SK-N-SH treated with all-trans-retinoic acid at 6 μM for 48 hours (cell line): Measurements from ENCODE around the gene PUSL1.

Experiments used
- ATAC-seq: fragments of 200-7000 bp; cut with Tn5 transposase; 3 replicates; pipeline ENCODE4 v1.9.1; 2020; ENCODE audit warnings: mild to moderate bottlenecking, moderate library complexity
- ARNTL ChIP-seq: fragments of 450-650 bp; formaldehyde crosslinking; IDR thresholded peaks from 2 replicates; pipeline ENCODE4 v1.5.0; 2020; ENCODE audit warnings: low read depth, mild to moderate bottlenecking, moderate library complexity, borderline replicate concordance
- BACH2 ChIP-seq: fragments of 250-450 bp; sonication (Bioruptor Pico); IDR thresholded peaks from 2 replicates; pipeline ENCODE4 v1.9.0; 2021; ENCODE audit warnings: mild to moderate bottlenecking, borderline replicate concordance
- CSDC2 ChIP-seq: fragments of 250-450 bp; sonication (Bioruptor Pico); IDR thresholded peaks from 2 replicates; pipeline ENCODE4 v1.5.0; 2020; ENCODE audit warnings: mild to moderate bottlenecking, moderate library complexity
- CSRNP3 ChIP-seq: fragments of 250-450 bp; sonication (Bioruptor Pico); IDR thresholded peaks from 2 replicates; pipeline ENCODE4 v1.5.1; 2021; ENCODE audit warnings: mild to moderate bottlenecking, moderate library complexity
- ESRRG ChIP-seq: fragments of 250-450 bp; sonication (Bioruptor Pico); IDR thresholded peaks from 2 replicates; pipeline ENCODE4 v1.6.1; 2021; ENCODE audit warnings: mild to moderate bottlenecking
- GLIS3 ChIP-seq: fragments of 250-450 bp; sonication (Bioruptor Pico); IDR thresholded peaks from 2 replicates; pipeline ENCODE4 v1.5.0; 2020; ENCODE audit warnings: mild to moderate bottlenecking, moderate library complexity
- ISL1 ChIP-seq: fragments of 250-450 bp; sonication (Bioruptor Pico); IDR thresholded peaks from 2 replicates; pipeline ENCODE4 v2.1.2; 2022; ENCODE audit warnings: mild to moderate bottlenecking, moderate library complexity
- OSR1 ChIP-seq: fragments of 250-450 bp; sonication (Bioruptor Pico); IDR thresholded peaks from 2 replicates; pipeline ENCODE4 v1.8.0; 2022; ENCODE audit warnings: moderate library complexity, mild to moderate bottlenecking, inconsistent platforms
- RARB ChIP-seq: fragments of 250-450 bp; sonication (Bioruptor Pico); IDR thresholded peaks from 2 replicates; pipeline ENCODE4 v1.8.0; 2021; ENCODE audit warnings: mild to moderate bottlenecking, moderate library complexity
- TCF4 ChIP-seq: fragments of 250-450 bp; sonication (Bioruptor Pico); IDR thresholded peaks from 2 replicates; pipeline ENCODE4 v1.8.0; 2021; ENCODE audit warnings: mild to moderate bottlenecking, moderate library complexity, borderline replicate concordance
- TOX ChIP-seq: fragments of 250-450 bp; sonication (Bioruptor Pico); IDR thresholded peaks from 2 replicates; pipeline ENCODE4 v1.8.0; 2021; ENCODE audit warnings: mild to moderate bottlenecking, moderate library complexity, borderline replicate concordance
- TSHZ2 ChIP-seq: fragments of 250-450 bp; sonication (Bioruptor Pico); IDR thresholded peaks from 2 replicates; pipeline ENCODE4 v1.5.0; 2020; ENCODE audit warnings: mild to moderate bottlenecking, moderate library complexity
- ZC3H10 ChIP-seq: fragments of 250-450 bp; sonication (Bioruptor Pico); IDR thresholded peaks from 2 replicates; pipeline ENCODE4 v1.5.1; 2021; ENCODE audit warnings: mild to moderate bottlenecking, moderate library complexity
- ZFP3 ChIP-seq: fragments of 250-450 bp; sonication (Bioruptor Pico); IDR thresholded peaks from 2 replicates; pipeline ENCODE4 v1.5.0; 2020; ENCODE audit warnings: mild to moderate bottlenecking, moderate library complexity
- ZNF565 ChIP-seq: fragments of 450-650 bp; formaldehyde crosslinking; conservative IDR thresholded peaks from 2 replicates; pipeline ENCODE4 v1.5.0; 2020; ENCODE audit warnings: low read depth, mild to moderate bottlenecking, moderate library complexity
- ZNF70 ChIP-seq: fragments of 450-650 bp; formaldehyde crosslinking; IDR thresholded peaks from 2 replicates; pipeline ENCODE4 v1.5.0; 2020; ENCODE audit warnings: mild to moderate bottlenecking, moderate library complexity
- ZNF8 ChIP-seq: fragments of 450-650 bp; formaldehyde crosslinking; IDR thresholded peaks from 2 replicates; pipeline ENCODE4 v1.5.0; 2020; ENCODE audit warnings: mild to moderate bottlenecking, moderate library complexity
- TF ChIP-seq, protein P1 (sequence below): fragments of 250-450 bp; sonication (Bioruptor Pico); IDR thresholded peaks from 2 replicates; pipeline ENCODE4 v1.8.0; 2020; ENCODE audit warnings: mild to moderate bottlenecking, moderate library complexity, borderline replicate concordance
- TF ChIP-seq, protein P2 (sequence below): fragments of 250-450 bp; sonication (Bioruptor Pico); IDR thresholded peaks from 2 replicates; pipeline ENCODE4 v1.8.0; 2021; ENCODE audit warnings: low read depth, mild to moderate bottlenecking, moderate library complexity, borderline replicate concordance

The PUSL1 gene

DNA sequence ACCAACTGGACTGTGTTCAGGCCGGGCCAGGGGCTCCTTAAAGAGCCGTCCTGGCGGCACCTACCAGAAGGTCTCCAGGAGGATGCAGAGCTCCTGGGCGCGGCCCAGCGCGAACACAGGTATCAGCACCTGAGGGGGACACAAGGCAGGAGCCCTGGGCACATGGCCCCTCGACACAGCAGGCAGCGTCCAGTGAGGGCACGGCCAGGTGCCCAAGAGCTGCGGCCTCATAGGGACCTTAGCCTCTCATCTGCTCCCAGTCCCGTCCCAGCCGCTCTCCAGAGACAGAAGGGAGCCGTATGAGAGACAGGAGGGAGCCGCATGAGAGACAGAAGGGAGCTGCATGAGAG is 5.8 kb downstream of the PUSL1 start:
- ATAC-seq = no peak
- TF ChIP-seq ARNTL (CRISPR knock-in tag) (no peak), TSHZ2 (CRISPR knock-in tag) (no peak), GLIS3 (CRISPR knock-in tag) (no peak), BACH2 (CRISPR knock-in tag) (no peak), ZC3H10 (CRISPR knock-in tag) (no peak), CSDC2 (no peak), CSRNP3 (no peak), ESRRG (CRISPR knock-in tag) (no peak), ZNF8 (no peak), RARB (CRISPR knock-in tag) (no peak)
- TF ChIP-seq, protein P1, sequence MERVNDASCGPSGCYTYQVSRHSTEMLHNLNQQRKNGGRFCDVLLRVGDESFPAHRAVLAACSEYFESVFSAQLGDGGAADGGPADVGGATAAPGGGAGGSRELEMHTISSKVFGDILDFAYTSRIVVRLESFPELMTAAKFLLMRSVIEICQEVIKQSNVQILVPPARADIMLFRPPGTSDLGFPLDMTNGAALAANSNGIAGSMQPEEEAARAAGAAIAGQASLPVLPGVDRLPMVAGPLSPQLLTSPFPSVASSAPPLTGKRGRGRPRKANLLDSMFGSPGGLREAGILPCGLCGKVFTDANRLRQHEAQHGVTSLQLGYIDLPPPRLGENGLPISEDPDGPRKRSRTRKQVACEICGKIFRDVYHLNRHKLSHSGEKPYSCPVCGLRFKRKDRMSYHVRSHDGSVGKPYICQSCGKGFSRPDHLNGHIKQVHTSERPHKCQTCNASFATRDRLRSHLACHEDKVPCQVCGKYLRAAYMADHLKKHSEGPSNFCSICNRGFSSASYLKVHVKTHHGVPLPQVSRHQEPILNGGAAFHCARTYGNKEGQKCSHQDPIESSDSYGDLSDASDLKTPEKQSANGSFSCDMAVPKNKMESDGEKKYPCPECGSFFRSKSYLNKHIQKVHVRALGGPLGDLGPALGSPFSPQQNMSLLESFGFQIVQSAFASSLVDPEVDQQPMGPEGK (CRISPR knock-in tag) = no peak

DNA sequence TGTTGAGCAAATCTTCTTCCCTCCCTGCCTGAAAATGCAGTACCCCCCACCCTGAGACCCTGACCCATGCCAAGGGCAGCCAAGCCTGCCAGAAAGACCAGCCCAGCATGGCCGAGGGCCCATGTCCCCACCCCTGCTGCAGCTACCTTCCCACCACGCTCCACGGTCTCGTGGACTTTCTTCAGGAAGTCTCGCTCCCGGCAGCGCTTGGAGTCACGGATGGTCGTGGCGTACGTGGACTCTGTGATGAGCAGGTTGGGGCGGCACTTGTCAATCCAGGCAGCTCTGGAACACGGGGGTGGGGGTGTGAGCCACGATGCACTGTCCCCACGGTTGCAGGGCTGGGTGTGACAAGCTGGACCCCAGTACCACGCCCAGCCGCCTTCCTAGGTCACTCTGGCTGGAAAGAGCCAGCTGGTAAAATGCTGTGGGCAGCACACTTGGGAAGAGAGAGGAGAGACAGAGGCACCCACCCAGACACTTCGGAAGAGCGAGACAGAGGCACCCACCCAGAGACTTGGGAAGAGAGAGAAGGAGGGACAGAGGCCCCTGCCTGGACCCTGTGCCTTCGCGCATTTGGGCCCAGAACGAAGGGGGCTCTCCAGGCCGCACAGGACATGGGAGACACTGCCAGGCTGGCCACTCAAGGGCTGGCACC is 6.4 kb downstream of the PUSL1 start:
- ATAC-seq = no peak
- TF ChIP-seq OSR1 (CRISPR knock-in tag) = no peak
- no peak for TF ChIP-seq GLIS3 (CRISPR knock-in tag)
- TF ChIP-seq ARNTL (CRISPR knock-in tag) = no peak
- TF ChIP-seq, protein P1 (CRISPR knock-in tag) = no peak
- TF ChIP-seq RARB (CRISPR knock-in tag) = no peak
- no peak for TF ChIP-seq ZC3H10 (CRISPR knock-in tag)
- no peak for TF ChIP-seq TCF4 (CRISPR knock-in tag)

DNA sequence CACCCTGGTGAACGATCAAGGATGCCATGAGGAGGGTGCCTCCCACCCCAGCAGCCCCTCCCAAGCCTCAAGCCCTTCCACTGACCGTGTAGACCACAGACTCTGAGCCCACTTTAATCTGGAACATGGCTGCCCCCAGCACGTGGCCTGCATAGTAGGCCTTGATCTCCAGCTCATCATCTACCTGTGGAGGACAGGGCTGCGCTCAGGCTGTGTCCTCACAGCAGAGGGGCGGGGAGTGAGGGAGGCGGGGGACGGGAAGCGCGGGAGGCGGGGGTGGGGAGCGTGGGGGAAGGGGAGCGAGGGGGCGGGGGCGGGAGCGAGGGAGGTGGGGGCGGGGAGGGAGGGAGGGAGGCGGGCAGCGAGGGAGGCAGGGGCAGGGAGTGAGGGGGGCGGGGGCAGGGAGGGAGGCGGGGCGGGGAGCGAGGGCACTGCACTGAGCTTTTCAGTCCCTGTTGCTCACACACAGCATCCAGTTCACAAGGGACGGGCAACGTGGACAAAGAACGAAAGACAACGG is 7.1 kb downstream of the PUSL1 start:
- ATAC-seq = no peak
- TF ChIP-seq ESRRG (CRISPR knock-in tag) (no peak), ISL1 (CRISPR knock-in tag) (no peak), RARB (CRISPR knock-in tag) (no peak), ZNF565 (CRISPR knock-in tag) (no peak), ZC3H10 (CRISPR knock-in tag) (no peak), CSRNP3 (no peak), GLIS3 (CRISPR knock-in tag) (no peak), ZFP3 (CRISPR knock-in tag) (no peak), ZNF70 (CRISPR knock-in tag) (no peak), TSHZ2 (CRISPR knock-in tag) (no peak), BACH2 (CRISPR knock-in tag) (no peak), TOX (CRISPR knock-in tag) (no peak), TCF4 (CRISPR knock-in tag) (no peak)
- TF ChIP-seq, protein P1 (CRISPR knock-in tag) = no peak
- TF ChIP-seq, protein P2, sequence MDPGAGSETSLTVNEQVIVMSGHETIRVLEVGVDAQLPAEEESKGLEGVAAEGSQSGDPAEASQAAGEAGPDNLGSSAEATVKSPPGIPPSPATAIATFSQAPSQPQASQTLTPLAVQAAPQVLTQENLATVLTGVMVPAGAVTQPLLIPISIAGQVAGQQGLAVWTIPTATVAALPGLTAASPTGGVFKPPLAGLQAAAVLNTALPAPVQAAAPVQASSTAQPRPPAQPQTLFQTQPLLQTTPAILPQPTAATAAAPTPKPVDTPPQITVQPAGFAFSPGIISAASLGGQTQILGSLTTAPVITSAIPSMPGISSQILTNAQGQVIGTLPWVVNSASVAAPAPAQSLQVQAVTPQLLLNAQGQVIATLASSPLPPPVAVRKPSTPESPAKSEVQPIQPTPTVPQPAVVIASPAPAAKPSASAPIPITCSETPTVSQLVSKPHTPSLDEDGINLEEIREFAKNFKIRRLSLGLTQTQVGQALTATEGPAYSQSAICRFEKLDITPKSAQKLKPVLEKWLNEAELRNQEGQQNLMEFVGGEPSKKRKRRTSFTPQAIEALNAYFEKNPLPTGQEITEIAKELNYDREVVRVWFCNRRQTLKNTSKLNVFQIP = no peak
